ENCODE results near the gene ICAM5. TPM values are rescaled to one million over a fixed set of nuclear protein-coding genes. Genes with fewer than 3 reads are reported as not detected.

ICAM5 gene
- total and polyA plus RNA-seq, 10 of the 15 experiments (the other 5 are each of a cell fraction or from before 2014, with no cell fraction given), result 0.14 to 4.6 (median 0.94) TPM; not detected in 2

- ChIA-PET CTCF (no interaction called here), SMC1A (ENCODE audit: uncharacterized antibody, unreplicated experiment) (no interaction called here), RAD21 (ENCODE audit: unreplicated experiment) (no interaction called here), POLR2A (interaction anchor here (0.5 kb wide), 1 partner anchor 487 kb away, joined by 3 read pairs; no protein-coding TSS in a partner anchor)
- Histone ChIP-seq H3K9me3 (replicated peaks; ENCODE audit: control insufficient read depth, insufficient read depth, low read length) (no peaks in the 10 kb centered on the region), H3K4me1 (ENCODE audit: control insufficient read depth, insufficient read depth, low read length) (no peaks in the 10 kb centered on the region), H3K27me3 (replicated peaks in 1 of 2; ENCODE audit: control insufficient read depth in 2 of 2, insufficient read depth in 2 of 2, low read length in 1 of 2) (no peaks in the 10 kb centered on the region), H3K9ac (ENCODE audit: control insufficient read depth, insufficient read depth, low read length) (no peak overlapping the region), H3K4me2 (ENCODE audit: control insufficient read depth, insufficient read depth) (no peak overlapping the region), H3K27ac (ENCODE audit: control insufficient read depth, insufficient read depth) (no peak overlapping the region), H3K4me3 (no peak overlapping the region), H4K20me1 (ENCODE audit: control insufficient read depth, insufficient read depth) (no peaks in the 10 kb centered on the region), H3K36me3 (ENCODE audit: control insufficient read depth in 2 of 2, insufficient read depth in 2 of 2, low read length in 1 of 2) (peaks cover 2 to 45% of the 10 kb centered on the region in 2 experiments; a peak in 3 of 4 replicates), H3K79me2 (ENCODE audit: control insufficient read depth, insufficient read depth, low read length) (no peaks in the 10 kb centered on the region), H2AFZ (ENCODE audit: control insufficient read depth, low read depth, low read length) (no peak overlapping the region)
- intact Hi-C loops (cut with micrococcal nuclease; ENCODE audit: unreplicated experiment), result no loop called here
- DNase-seq (ENCODE audit: low read depth, low spot score) (no peak), ATAC-seq (no peak), FAIRE-seq (no peak)
- WGBS (ENCODE audit: insufficient coverage, insufficient replicate concordance, low lambda C conversion rate, missing lambda C conversion rate), result 97% methylated on average over 25 of the region's 32 CpGs
- BruUV-seq (replicated peaks), result no TSS peak
- TF ChIP-seq YY1 (IDR thresholded peaks at IDR 0.05; ENCODE audit: low read depth, low read length), result no peak
- in situ Hi-C loops (cut with MboI), result no loop called here
Measured at GRCh38 chr19:10320602-10321416, 31.1 kb downstream of the ICAM5 start.

- 89% methylated on average over 11 of the region's 11 CpGs for WGBS (ENCODE audit: insufficient coverage, insufficient replicate concordance, low lambda C conversion rate, missing lambda C conversion rate)
- H4K20me1 ChIP-seq (ENCODE audit: control insufficient read depth, insufficient read depth), result no peaks in the 10 kb centered on the region
- SMC1A ChIA-PET (ENCODE audit: uncharacterized antibody, unreplicated experiment), result no interaction called here
- H2AFZ ChIP-seq (ENCODE audit: control insufficient read depth, low read depth, low read length), result no peak overlapping the region
- no peaks in the 10 kb centered on the region for H3K27me3 ChIP-seq (replicated peaks in 1 of 2; ENCODE audit: control insufficient read depth in 2 of 2, insufficient read depth in 2 of 2, low read length in 1 of 2)
- TF ChIP-seq YBX1 (IDR thresholded peaks at IDR 0.05) (no peak), USF1 (IDR thresholded peaks at IDR 0.05; ENCODE audit: borderline replicate concordance, extremely low read length, insufficient read depth, low read depth, low read length) (no peak), SKIL (IDR thresholded peaks at IDR 0.05; ENCODE audit: low read depth, poor library complexity, severe bottlenecking) (no peak), RCOR1 (conservative IDR thresholded peaks at IDR 0.05; ENCODE audit: low read depth, low read length) (no peak), MEF2B (IDR thresholded peaks at IDR 0.05; ENCODE audit: partially characterized antibody, poor library complexity, severe bottlenecking) (no peak)
- H3K4me1 ChIP-seq (ENCODE audit: control insufficient read depth, insufficient read depth, low read length), result no peaks in the 10 kb centered on the region
- no peaks in the 10 kb centered on the region for H3K9me3 ChIP-seq (replicated peaks; ENCODE audit: control insufficient read depth, insufficient read depth, low read length)
- no peak overlapping the region for H3K9ac ChIP-seq (ENCODE audit: control insufficient read depth, insufficient read depth, low read length)
- ATAC-seq (no peak), FAIRE-seq (no peak), DNase-seq (ENCODE audit: low read depth, low spot score) (no peak)
- in situ Hi-C loops (cut with MboI), result no loop called here
- no peak overlapping the region for H3K4me3 ChIP-seq
- H3K79me2 ChIP-seq (ENCODE audit: control insufficient read depth, insufficient read depth, low read length), result no peaks in the 10 kb centered on the region
- peaks cover 3 to 47% of the 10 kb centered on the region in 2 experiments; a peak in 3 of 4 replicates for H3K36me3 ChIP-seq (ENCODE audit: control insufficient read depth in 2 of 2, insufficient read depth in 2 of 2, low read length in 1 of 2)
- CTCF ChIA-PET, result no interaction called here
- no TSS peak for BruUV-seq (replicated peaks)
- POLR2A ChIA-PET, result no interaction called here
- H3K27ac ChIP-seq (ENCODE audit: control insufficient read depth, insufficient read depth), result no peak overlapping the region
- RAD21 ChIA-PET (ENCODE audit: unreplicated experiment), result no interaction called here
- no peak overlapping the region for H3K4me2 ChIP-seq (ENCODE audit: control insufficient read depth, insufficient read depth)
- intact Hi-C loops (cut with micrococcal nuclease; ENCODE audit: unreplicated experiment), result no loop called here
Measured at GRCh38 chr19:10321417-10321797, 31.7 kb downstream of the ICAM5 start.

All from GM12878 (cell line).